ENCODE data around the gene DNMBP. TPM values are rescaled to one million over a fixed set of nuclear protein-coding genes. Genes with fewer than 3 reads are reported as not detected.

The DNMBP gene
- total and polyA plus RNA-seq, 2 of the 4 experiments (the other 2 are of a cell fraction) = 10.9 to 13.6 TPM

GRCh38 chr10:100008708-100009282, 952 bp downstream of the DNMBP start (continued):
- TF ChIP-seq RAD21 (IDR thresholded peaks at IDR 0.05; ENCODE audit: low read length) (no peak), POLR2A (IDR thresholded peaks at IDR 0.05; ENCODE audit: low read depth, low read length) (no peak)

GRCh38 chr10:100008142-100008522, 1.6 kb downstream of the DNMBP start:
- peak overlapping the region in 1 of 2 experiments; percentile 16; a peak in 1 of 4 replicates for H4K8ac ChIP-seq (ENCODE audit: low read depth in 2 of 2, low read length in 2 of 2)
- peak overlapping the region; percentile 42; the same call in 1 of the 2 replicates for H3K4ac ChIP-seq (ENCODE audit: low read depth, low read length)
- no peak overlapping the region for H2AK9ac ChIP-seq (replicated peaks; ENCODE audit: low read depth, low read length, poor library complexity)
- H3K4me3 ChIP-seq (ENCODE audit: insufficient read depth, low read depth, low read length) = peak overlapping the region; percentile 70; the same call in 1 of the 2 replicates
- no peak overlapping the region for H4K91ac ChIP-seq (ENCODE audit: insufficient read depth, low read depth, low read length)
- H3K4me1 ChIP-seq (ENCODE audit: control insufficient read depth, insufficient read depth, low read length) = peaks cover 15% of the 10 kb centered on the region
- H2AK5ac ChIP-seq (ENCODE audit: low read depth, low read length) = peak overlapping the region; percentile 35; the same call in 1 of the 2 replicates
- no TSS peak for BruUV-seq (replicated peaks)
- in situ Hi-C loops (cut with MboI; ENCODE audit: low sequenced_read_pairs) (no loop called here), intact Hi-C loops (cut with micrococcal nuclease) (loop anchor here (2.0 to 5.0 kb wide), 4 partner anchors 31 to 161 kb away; no protein-coding TSS in a partner anchor), dilution Hi-C loops (cut with HindIII; ENCODE audit: low sequenced_read_pairs, unreplicated experiment) (no loop called here)
- H4K20me1 ChIP-seq (ENCODE audit: insufficient read depth, low read length) = peaks cover 20% of the 10 kb centered on the region; the same call in 1 of the 2 replicates
- peak overlapping the region; percentile 84 for H3K4me2 ChIP-seq (ENCODE audit: low read depth, low read length)
- H3K27ac ChIP-seq (ENCODE audit: insufficient read depth, low read length) = peak overlapping the region; percentile 50; the same call in 1 of the 2 replicates
- CTCF ChIA-PET = interaction anchor here (0.7 to 2.7 kb wide), 2 partner anchors 43 to 162 kb away, joined by 4 to 11 read pairs; no protein-coding TSS in a partner anchor
- H3K27me3 ChIP-seq (ENCODE audit: control insufficient read depth, insufficient read depth, low read length) = no peaks in the 10 kb centered on the region
- H3K18ac ChIP-seq (ENCODE audit: low read depth, low read length) = no peak overlapping the region
- no peaks in the 10 kb centered on the region for H3K36me3 ChIP-seq (ENCODE audit: control insufficient read depth, insufficient read depth, low read length)
- DNase-seq (peak; percentile 84), ATAC-seq (ENCODE audit: low read depth) (0 out of 2 replicates have a peak, but pooled peaks have one; percentile 5)
- peaks cover 13 to 25% of the 10 kb centered on the region in 2 experiments; a peak in 3 of 4 replicates for H3K79me1 ChIP-seq (ENCODE audit: low read depth in 1 of 2, low read length in 2 of 2)
- peak; percentile 49; the same call in 1 of the 2 replicates for TF ChIP-seq FOS (IDR thresholded peaks at IDR 0.05; ENCODE audit: low read depth, low read length)
- no peak for TF ChIP-seq MAFK (IDR thresholded peaks at IDR 0.05; ENCODE audit: low read depth, low read length)
- TF ChIP-seq CEBPB (IDR thresholded peaks at IDR 0.05; ENCODE audit: low read depth, low read length) = peak; percentile 88
- TF ChIP-seq, protein P1, sequence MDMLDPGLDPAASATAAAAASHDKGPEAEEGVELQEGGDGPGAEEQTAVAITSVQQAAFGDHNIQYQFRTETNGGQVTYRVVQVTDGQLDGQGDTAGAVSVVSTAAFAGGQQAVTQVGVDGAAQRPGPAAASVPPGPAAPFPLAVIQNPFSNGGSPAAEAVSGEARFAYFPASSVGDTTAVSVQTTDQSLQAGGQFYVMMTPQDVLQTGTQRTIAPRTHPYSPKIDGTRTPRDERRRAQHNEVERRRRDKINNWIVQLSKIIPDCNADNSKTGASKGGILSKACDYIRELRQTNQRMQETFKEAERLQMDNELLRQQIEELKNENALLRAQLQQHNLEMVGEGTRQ (IDR thresholded peaks at IDR 0.05; ENCODE audit: low read depth, low read length) = no peak
- H3K56ac ChIP-seq (ENCODE audit: extremely low read depth, insufficient read depth, low read length) = peak overlapping the region; percentile 65
- H3K9me1 ChIP-seq (ENCODE audit: insufficient read depth, low read length) = peaks cover 10% of the 10 kb centered on the region
- H2BK120ac ChIP-seq (ENCODE audit: low read depth, low read length) = peak overlapping the region; percentile 30; the same call in 1 of the 2 replicates
- peak overlapping the region; percentile 23; the same call in 1 of the 2 replicates for H2BK20ac ChIP-seq (ENCODE audit: low read depth, low read length)
- H3K9me3 ChIP-seq (ENCODE audit: control insufficient read depth, insufficient read depth, low read length) = no peaks in the 10 kb centered on the region
- POLR2A ChIA-PET (ENCODE audit: unreplicated experiment) = no interaction called here
- peak overlapping the region; percentile 95 for H2BK5ac ChIP-seq (ENCODE audit: low read depth, low read length, poor library complexity, severe bottlenecking)
- no peak overlapping the region for H2AFZ ChIP-seq (replicated peaks; ENCODE audit: low read length, poor library complexity)
- no peak overlapping the region; the same call in 1 of the 2 replicates for H3K9ac ChIP-seq (ENCODE audit: low read depth, low read length)
- H3K23ac ChIP-seq (ENCODE audit: low read depth, low read length) = peak overlapping the region; percentile 69; the same call in 1 of the 2 replicates
- H3K14ac ChIP-seq (replicated peaks; ENCODE audit: low read depth, low read length) = no peak overlapping the region; the same call in 1 of the 2 replicates
- H4K5ac ChIP-seq (ENCODE audit: low read depth, low read length) = no peak overlapping the region
- 0 out of 3 replicates have a peak overlapping the region, but pooled peaks have one; percentile 24 for H2BK15ac ChIP-seq (ENCODE audit: low read depth, low read length)
- no CpG with 5 or more reads among the region's 6 CpGs for WGBS, 2 experiments (ENCODE audit: extremely low coverage in 2 of 2, insufficient read length in 1 of 2)
